Measurements from ENCODE around the gene LSAMP.

The LSAMP gene

GRCh38 chr3:116354382-116354781 is 90.9 kb downstream of the LSAMP start:
- Histone ChIP-seq H2AFZ (ENCODE audit: low read depth, low read length, severe bottlenecking) (no peak overlapping the region), H3K27me3 (ENCODE audit: low read length) (no peaks in the 10 kb centered on the region), H3K9me2 (replicated peaks; ENCODE audit: insufficient read depth, low read length) (no peaks in the 10 kb centered on the region), H3K4me3 (ENCODE audit: insufficient read depth, low read length, poor library complexity, severe bottlenecking) (no peak overlapping the region), H3K36me3 (ENCODE audit: low read length) (no peaks in the 10 kb centered on the region), H3K9ac (ENCODE audit: low read length) (no peak overlapping the region), H3F3A (ENCODE audit: insufficient read depth) (no peaks in the 10 kb centered on the region), H3K9me3 (ENCODE audit: insufficient read depth, low read length) (no peaks in the 10 kb centered on the region), H4K20me1 (ENCODE audit: low read depth, low read length) (no peaks in the 10 kb centered on the region), H3K79me2 (ENCODE audit: insufficient read depth, low read length) (no peaks in the 10 kb centered on the region), H3K4me2 (ENCODE audit: low read depth, low read length, poor library complexity, severe bottlenecking) (no peak overlapping the region), H3K27ac (ENCODE audit: low read depth, low read length) (no peak overlapping the region)
- TF ChIP-seq CTCF (IDR thresholded peaks at IDR 0.05; ENCODE audit: insufficient read depth, low read length, poor library complexity, severe bottlenecking), result no peak

GRCh38 chr3:116350119-116350733 is 95.1 kb downstream of the LSAMP start:
- Histone ChIP-seq H3K9me3 (ENCODE audit: insufficient read depth, low read length) (no peaks in the 10 kb centered on the region), H3K27me3 (ENCODE audit: low read length) (no peaks in the 10 kb centered on the region), H4K20me1 (ENCODE audit: low read depth, low read length) (no peaks in the 10 kb centered on the region), H3K79me2 (ENCODE audit: insufficient read depth, low read length) (no peaks in the 10 kb centered on the region), H3K9ac (ENCODE audit: low read length) (no peak overlapping the region), H3K4me3 (ENCODE audit: insufficient read depth, low read length, poor library complexity, severe bottlenecking) (no peak overlapping the region), H2AFZ (ENCODE audit: low read depth, low read length, severe bottlenecking) (no peak overlapping the region), H3F3A (ENCODE audit: insufficient read depth) (no peaks in the 10 kb centered on the region), H3K36me3 (ENCODE audit: low read length) (no peaks in the 10 kb centered on the region), H3K9me2 (replicated peaks; ENCODE audit: insufficient read depth, low read length) (no peaks in the 10 kb centered on the region), H3K27ac (ENCODE audit: low read depth, low read length) (no peak overlapping the region), H3K4me2 (ENCODE audit: low read depth, low read length, poor library complexity, severe bottlenecking) (no peak overlapping the region)
- TF ChIP-seq CTCF (IDR thresholded peaks at IDR 0.05; ENCODE audit: insufficient read depth, low read length, poor library complexity, severe bottlenecking) (no peak), EZH2phosphoT487 (conservative IDR thresholded peaks at IDR 0.05; ENCODE audit: low read length) (no peak)

- Histone ChIP-seq H3K4me2 (ENCODE audit: low read depth, low read length, poor library complexity, severe bottlenecking) (no peak overlapping the region), H3K27ac (ENCODE audit: low read depth, low read length) (no peak overlapping the region), H3K36me3 (ENCODE audit: low read length) (no peaks in the 10 kb centered on the region), H4K20me1 (ENCODE audit: low read depth, low read length) (no peaks in the 10 kb centered on the region), H3K9me3 (ENCODE audit: insufficient read depth, low read length) (no peaks in the 10 kb centered on the region), H3K4me3 (ENCODE audit: insufficient read depth, low read length, poor library complexity, severe bottlenecking) (no peak overlapping the region), H2AFZ (ENCODE audit: low read depth, low read length, severe bottlenecking) (no peak overlapping the region), H3K9me2 (replicated peaks; ENCODE audit: insufficient read depth, low read length) (no peaks in the 10 kb centered on the region), H3F3A (ENCODE audit: insufficient read depth) (no peaks in the 10 kb centered on the region), H3K9ac (ENCODE audit: low read length) (no peak overlapping the region), H3K79me2 (ENCODE audit: insufficient read depth, low read length) (no peaks in the 10 kb centered on the region), H3K27me3 (ENCODE audit: low read length) (no peaks in the 10 kb centered on the region)
- TF ChIP-seq EZH2phosphoT487 (conservative IDR thresholded peaks at IDR 0.05; ENCODE audit: low read length) (no peak), CTCF (IDR thresholded peaks at IDR 0.05; ENCODE audit: insufficient read depth, low read length, poor library complexity, severe bottlenecking) (no peak)
Measured at GRCh38 chr3:116348216-116348615, 97.1 kb downstream of the LSAMP start.
